IPS-18c (cell line): ENCODE data around the gene LYRM7.

Source experiments
- H3K4me3 ChIP-seq: 2 replicates; pipeline ENCODE4 v1.7.0; 2013; ENCODE audit warnings: low read depth, mild to moderate bottlenecking, low read length, moderate library complexity; ENCODE audit not compliant: insufficient read depth
- H3K9me3 ChIP-seq: one replicate; pipeline ENCODE4 v1.6.1; 2013; ENCODE audit warnings: mild to moderate bottlenecking, low read length, moderate library complexity; ENCODE audit not compliant: control insufficient read depth, insufficient read depth

LYRM7 gene

GRCh38 chr5:131206772-131207171 is 36.0 kb downstream of the LYRM7 start:
- no peak overlapping the region for H3K4me3 ChIP-seq
- no peaks in the 10 kb centered on the region for H3K9me3 ChIP-seq

- Histone ChIP-seq H3K9me3 (no peaks in the 10 kb centered on the region), H3K4me3 (no peak overlapping the region)
Observed at GRCh38 chr5:131209175-131209505, 38.4 kb downstream of the LYRM7 start.

DNA sequence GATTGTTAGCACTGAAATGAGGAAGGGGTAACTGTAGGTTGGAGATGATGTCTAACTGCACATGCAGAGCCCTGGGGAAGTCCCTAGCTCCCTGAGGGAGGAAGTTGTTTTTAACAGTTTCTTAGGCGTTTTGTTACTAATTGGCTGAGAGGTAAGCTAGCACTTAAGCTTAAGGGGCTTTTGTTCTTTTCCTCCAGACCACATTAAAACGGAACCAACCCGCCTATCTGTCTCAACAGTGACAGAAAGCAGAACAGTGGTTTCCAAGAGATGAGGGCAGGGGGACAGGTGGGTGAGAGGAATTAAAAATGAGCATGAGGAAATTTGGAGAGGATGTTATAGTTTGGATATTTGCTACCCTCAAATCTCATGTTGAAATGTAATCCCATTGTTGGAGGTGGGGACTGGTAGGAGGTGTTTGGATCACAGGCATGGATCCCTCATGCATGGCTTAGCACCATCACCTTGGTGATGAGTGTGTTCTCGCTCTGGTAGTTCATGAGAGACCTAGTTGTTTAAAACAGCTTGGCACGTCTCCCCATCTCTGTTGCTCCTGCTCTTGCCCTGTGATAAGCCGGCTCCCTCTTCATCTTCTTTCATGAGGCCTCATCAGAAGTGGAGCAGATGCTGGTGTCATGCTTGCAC is 38.9 kb downstream of the LYRM7 start:
- Histone ChIP-seq H3K4me3 (no peak overlapping the region), H3K9me3 (no peaks in the 10 kb centered on the region)

- H3K4me3 ChIP-seq: no peak overlapping the region
Observed at GRCh38 chr5:131210151-131210510, 39.4 kb downstream of the LYRM7 start.

DNA sequence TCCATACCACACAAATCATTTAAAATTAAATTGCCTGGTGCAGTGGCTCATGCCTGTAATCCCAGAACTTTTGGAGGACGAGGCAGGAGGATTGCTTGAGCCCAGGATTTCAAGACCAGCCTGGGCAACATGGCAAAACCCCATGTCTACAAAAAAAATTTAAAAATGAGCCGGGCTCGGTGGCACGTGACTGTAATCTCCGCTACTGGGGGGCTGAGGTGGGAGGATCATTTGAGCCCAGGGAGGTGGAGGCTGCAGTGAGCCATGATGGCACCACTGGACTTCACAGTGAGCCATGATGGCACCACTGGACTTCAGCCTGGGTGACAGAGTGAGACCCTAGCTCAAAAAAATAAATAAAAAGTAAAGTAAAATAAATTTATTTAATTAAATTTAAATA is 40.9 kb downstream of the LYRM7 start:
- Histone ChIP-seq H3K9me3 (no peaks in the 10 kb centered on the region), H3K4me3 (no peak overlapping the region)

More at GRCh38 chr5:131210151-131210510, 39.4 kb downstream of the LYRM7 start:
- no peaks in the 10 kb centered on the region for H3K9me3 ChIP-seq

GRCh38 chr5:131212471-131213021 is 41.8 kb downstream of the LYRM7 start:
- H3K9me3 ChIP-seq: no peaks in the 10 kb centered on the region
- H3K4me3 ChIP-seq: no peak overlapping the region

- no peaks in the 10 kb centered on the region for H3K9me3 ChIP-seq
- H3K4me3 ChIP-seq: no peak overlapping the region
Observed at GRCh38 chr5:131214609-131215227, 44.0 kb downstream of the LYRM7 start.

DNA sequence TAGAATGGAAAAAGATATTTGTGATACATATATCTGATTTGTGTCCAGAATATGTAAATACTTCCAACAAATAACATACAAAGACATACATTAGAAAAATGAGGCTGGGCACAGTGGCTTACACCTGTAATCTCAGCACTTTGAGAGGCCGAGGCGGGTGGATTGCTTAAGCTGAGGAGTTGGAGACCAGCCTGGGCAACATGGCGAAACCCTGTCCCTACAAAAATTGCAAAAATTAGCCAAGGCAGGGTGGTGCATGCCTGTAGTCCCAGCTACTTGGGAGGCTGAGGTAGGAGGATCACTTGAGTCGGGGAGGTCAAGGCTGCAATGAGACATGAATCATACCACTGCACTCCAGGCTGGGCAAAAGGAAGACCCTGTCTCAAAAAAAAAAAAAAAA is 47.0 kb downstream of the LYRM7 start:
- H3K9me3 ChIP-seq: no peaks in the 10 kb centered on the region
- no peak overlapping the region for H3K4me3 ChIP-seq

DNA sequence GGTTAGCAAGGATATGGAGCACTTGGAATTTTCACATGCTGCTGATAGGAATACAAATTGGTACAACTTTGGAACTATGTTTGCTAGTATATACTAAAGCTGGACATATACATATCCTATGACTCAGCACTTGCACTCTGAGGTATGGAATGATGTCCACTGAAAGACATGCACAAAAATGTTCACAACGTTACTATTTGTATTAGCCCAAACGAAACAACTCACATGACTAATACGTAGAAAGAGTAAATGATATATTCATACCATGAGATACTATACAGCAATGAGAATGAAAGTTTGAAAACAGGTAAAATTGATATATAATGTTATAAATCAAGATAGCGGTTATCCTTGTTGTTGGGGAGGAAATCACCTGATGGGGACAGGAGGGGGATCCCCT is 47.6 kb downstream of the LYRM7 start:
- no peaks in the 10 kb centered on the region for H3K9me3 ChIP-seq

GRCh38 chr5:131220566-131220965 is 49.8 kb downstream of the LYRM7 start:
- Histone ChIP-seq H3K4me3 (no peak overlapping the region), H3K9me3 (no peaks in the 10 kb centered on the region)

More for the DNA sequence above, 47.6 kb downstream of the LYRM7 start:
- H3K4me3 ChIP-seq: no peak overlapping the region

- Histone ChIP-seq H3K4me3 (no peak overlapping the region), H3K9me3 (no peaks in the 10 kb centered on the region)
Observed at GRCh38 chr5:131221008-131221703, 50.4 kb downstream of the LYRM7 start.

- Histone ChIP-seq H3K4me3 (no peak overlapping the region), H3K9me3 (no peaks in the 10 kb centered on the region)
Observed at GRCh38 chr5:131221888-131222287, 51.1 kb downstream of the LYRM7 start.

- no peak overlapping the region for H3K4me3 ChIP-seq
- no peaks in the 10 kb centered on the region for H3K9me3 ChIP-seq
Observed at GRCh38 chr5:131222731-131223130, 52.0 kb downstream of the LYRM7 start.

- Histone ChIP-seq H3K9me3 (no peaks in the 10 kb centered on the region), H3K4me3 (no peak overlapping the region)
Observed at GRCh38 chr5:131223751-131224386, 53.1 kb downstream of the LYRM7 start.

- H3K4me3 ChIP-seq: no peak overlapping the region
- H3K9me3 ChIP-seq: no peaks in the 10 kb centered on the region
Observed at GRCh38 chr5:131224387-131225201, 53.9 kb downstream of the LYRM7 start.

DNA sequence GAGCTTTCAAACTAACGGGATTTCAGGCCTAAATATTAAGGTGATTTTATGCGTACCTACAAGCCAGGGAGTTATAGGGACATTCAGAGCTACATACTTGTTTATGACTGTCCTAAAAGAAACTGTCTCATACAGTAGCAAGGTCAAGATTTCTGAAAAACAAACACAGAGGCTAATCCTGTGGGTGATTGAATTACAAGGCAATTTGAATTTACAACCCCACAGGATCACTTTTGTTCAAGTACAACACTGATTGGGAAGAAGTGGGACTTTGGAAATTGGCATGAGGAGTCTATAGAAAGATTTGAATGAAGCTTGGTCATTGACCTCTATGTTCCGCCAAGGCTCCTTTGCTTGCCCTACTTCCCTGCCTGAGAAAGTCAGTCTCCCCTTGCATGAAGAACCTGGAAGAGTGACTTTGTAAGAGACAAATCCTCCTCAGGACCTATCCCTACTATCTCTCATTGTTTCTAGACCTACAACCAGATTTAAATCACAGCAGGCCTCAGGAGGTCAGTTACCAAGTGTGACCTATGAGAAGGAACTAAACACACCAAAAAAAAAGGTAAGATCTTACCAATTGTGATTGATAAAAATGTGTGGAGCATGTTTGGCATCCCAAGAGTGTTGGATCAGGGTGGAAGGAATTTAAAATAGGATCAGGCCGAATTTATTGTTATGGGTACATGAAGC is 54.7 kb downstream of the LYRM7 start:
- H3K4me3 ChIP-seq: no peak overlapping the region
- no peaks in the 10 kb centered on the region for H3K9me3 ChIP-seq

DNA sequence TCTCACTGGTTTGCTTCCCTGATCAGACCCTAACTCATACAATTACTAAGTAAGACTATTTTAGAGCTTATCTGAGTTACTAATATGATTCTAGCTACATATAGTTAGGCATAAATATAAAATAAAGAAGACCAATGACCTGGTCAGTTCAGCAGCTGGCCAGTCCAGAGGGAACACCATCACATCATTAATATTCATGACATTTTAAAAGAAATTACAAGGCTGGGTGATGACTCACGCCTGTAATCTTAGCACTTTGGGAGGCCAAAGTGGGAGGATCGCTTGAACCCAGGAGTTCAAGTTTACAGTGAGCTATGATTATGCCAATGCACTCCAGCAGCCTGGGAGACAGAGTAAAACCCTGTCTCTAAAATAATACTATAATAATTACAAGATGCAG is 56.2 kb downstream of the LYRM7 start:
- Histone ChIP-seq H3K9me3 (no peaks in the 10 kb centered on the region), H3K4me3 (no peak overlapping the region)
